Measurements from ENCODE around the gene DBNL.

DNA sequence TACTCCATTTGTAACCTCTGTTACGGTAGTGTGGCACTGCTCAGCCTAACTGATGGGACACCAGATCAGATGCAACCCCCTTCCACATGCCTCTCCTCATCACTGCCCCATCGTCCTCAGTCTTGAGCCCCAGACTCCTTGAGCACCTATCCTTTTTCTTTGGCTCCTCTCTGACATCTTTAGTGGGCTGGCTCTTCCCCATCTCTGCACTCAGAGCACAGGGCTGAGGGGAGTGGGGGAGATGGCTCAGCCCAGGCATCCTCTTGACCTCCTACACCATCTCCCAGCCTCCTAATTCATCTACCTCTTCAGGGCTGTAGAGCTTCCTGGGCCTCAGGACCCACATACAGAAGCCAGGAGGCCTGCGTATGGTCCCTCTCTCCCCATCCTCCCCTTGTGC is 39.3 kb downstream of the DBNL start:
- no peak for TF ChIP-seq CTCF (IDR thresholded peaks at IDR 0.05)
- no peak for TF ChIP-seq POLR2A (IDR thresholded peaks at IDR 0.05)
